Naive thymus-derived CD4-positive, alpha-beta T cell (primary cell): ENCODE results near the gene OR52M1. TPM values are rescaled to one million over a fixed set of nuclear protein-coding genes. Genes with fewer than 3 reads are reported as not detected.

ENCODE experiments used
- ATAC-seq: fragments of 150-1000 bp; cut with Tn5 transposase; 2 replicates; pipeline ENCODE4 v1.10.0; 2021; ENCODE audit warnings: mild to moderate bottlenecking, moderate library complexity
- CTCF ChIA-PET: fragments of 350-600 bp; sonication (Branson Sonifier 250); formaldehyde crosslinking; loops from one replicate; lab custom pipeline; 2021; ENCODE audit warnings: antibody characterized with exemption; lab: Charles Lee
- POLR2A ChIA-PET: fragments of 350-600 bp; sonication (Branson Sonifier 250); formaldehyde crosslinking; loops from one replicate; lab custom pipeline; 2021; ENCODE audit warnings: antibody characterized with exemption, inconsistent platforms; lab: Charles Lee
- DNase-seq, 9 donors: peaks; one replicate each; pipeline versions ENCODE4 v3.0.0 to v3.0.0-alpha.2; 2020 to 2022; ENCODE audit warnings: mixed read lengths in 1 of 9
- H3K27ac ChIP-seq: one replicate; pipeline ENCODE4 v1.7.0; 2013; ENCODE audit warnings: mild to moderate bottlenecking, low read depth, low read length, moderate library complexity
- H3K27me3 ChIP-seq, 2 donors: one replicate each; pipeline ENCODE4 v1.7.0; 2013; ENCODE audit warnings: low read length in 2 of 2, mild to moderate bottlenecking in 2 of 2, moderate library complexity in 2 of 2; ENCODE audit not compliant: control insufficient read depth in 2 of 2, insufficient read depth in 2 of 2
- H3K36me3 ChIP-seq, 3 experiments: 1 replicate in 2 of 3; 2 replicates in 1 of 3; pipeline ENCODE4 v1.7.0; 2013; ENCODE audit warnings: low read length in 3 of 3, mild to moderate bottlenecking in 3 of 3, moderate library complexity in 1 of 3; ENCODE audit not compliant: insufficient read depth in 3 of 3, control insufficient read depth in 2 of 3
- H3K4me1 ChIP-seq, 2 donors: one replicate each; pipeline ENCODE4 v1.7.0; 2013; ENCODE audit warnings: low read length in 2 of 2, mild to moderate bottlenecking in 2 of 2, moderate library complexity in 1 of 2; ENCODE audit not compliant: control insufficient read depth in 2 of 2, insufficient read depth in 2 of 2
- H3K4me3 ChIP-seq: 2 replicates; pipeline ENCODE4 v1.7.0; 2013; ENCODE audit warnings: mild to moderate bottlenecking, low read length
- H3K9me3 ChIP-seq, 3 experiments: 1 replicate in 2 of 3; 2 replicates in 1 of 3; pipeline ENCODE4 v1.7.0; 2013; ENCODE audit warnings: low read length in 3 of 3; ENCODE audit not compliant: control insufficient read depth in 2 of 3
- H3K27ac Mint-ChIP-seq, 9 donors: one replicate each; pipeline ENCODE4 v1.8.0; 2020 to 2022; ENCODE audit warnings: mixed read lengths in 9 of 9, mild to moderate bottlenecking in 8 of 9, moderate library complexity in 5 of 9, inconsistent platforms in 2 of 9
- H3K27me3 Mint-ChIP-seq, 5 donors: one replicate each; pipeline ENCODE4 v1.8.0; 2021 to 2022; ENCODE audit warnings: mixed read lengths in 5 of 5, mild to moderate bottlenecking in 1 of 5
- H3K36me3 Mint-ChIP-seq, 5 donors: one replicate each; pipeline ENCODE4 v1.8.0; 2020 to 2022; ENCODE audit warnings: mixed read lengths in 5 of 5, mild to moderate bottlenecking in 3 of 5, inconsistent platforms in 1 of 5
- H3K4me1 Mint-ChIP-seq, 7 donors: one replicate each; pipeline ENCODE4 v1.8.0; 2020 to 2022; ENCODE audit warnings: mixed read lengths in 7 of 7, mild to moderate bottlenecking in 3 of 7, inconsistent platforms in 1 of 7
- H3K4me3 Mint-ChIP-seq, 10 donors: one replicate each; pipeline ENCODE4 v1.8.0; 2020 to 2022; ENCODE audit warnings: mild to moderate bottlenecking in 10 of 10, mixed read lengths in 10 of 10, moderate library complexity in 6 of 10, inconsistent platforms in 2 of 10
- H3K9me3 Mint-ChIP-seq, 11 donors: one replicate each; pipeline ENCODE4 v1.8.0; 2020 to 2022; ENCODE audit warnings: mixed read lengths in 11 of 11, mild to moderate bottlenecking in 4 of 11, inconsistent platforms in 1 of 11, moderate library complexity in 1 of 11
- intact Hi-C, 2 donors: fragments of 100-400 bp; cut with micrococcal nuclease; formaldehyde crosslinking; loops; one replicate each; pipeline ENCODE4 v1.15.1; 2023
- polyA plus RNA-seq, 2 donors: library from polyadenylated mRNA; unstranded; fragments of 300-500 nt; fragmentation: Illumina TruSeq; gene quantifications; one replicate each; pipeline ENCODE4 v1.2.3, GENCODE V29; 2021
- total RNA-seq, 6 experiments: library from RNA in 5 of 6; stranded (reverse) in 5 of 6; gene quantifications; 1 replicate in 5 of 6; 2 replicates in 1 of 6; pipeline ENCODE4 v1.2.3 and lab custom pipeline; 2021 to 2026

OR52M1 gene
- total and polyA plus RNA-seq, 7 experiments from 2014 or later = not detected

DNA sequence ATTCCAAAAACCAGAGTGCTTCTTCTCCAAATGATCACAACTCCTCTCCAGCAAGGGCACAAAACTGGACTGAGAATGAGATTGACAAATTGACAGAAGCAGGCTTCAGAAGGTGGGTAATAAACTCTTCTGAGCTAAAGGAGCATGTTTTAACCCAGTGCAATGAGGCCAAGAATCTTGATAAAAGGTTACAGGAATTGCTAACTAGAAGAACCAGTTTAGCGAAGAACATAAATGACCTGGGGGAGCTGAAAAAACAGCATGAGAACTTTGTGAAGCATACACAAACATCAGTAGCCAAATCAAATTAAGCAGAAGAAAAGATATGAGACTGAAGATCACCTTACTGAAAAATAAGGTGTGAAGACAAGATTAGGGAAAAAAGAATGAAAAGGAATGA lies 15.5 kb downstream of the OR52M1 start:
- ATAC-seq = no peak
- Histone ChIP-seq H3K36me3 (no peaks in the 10 kb centered on the region), H3K27me3 (no peaks in the 10 kb centered on the region), H3K4me3 (no peak overlapping the region), H3K4me1 (no peaks in the 10 kb centered on the region), H3K9me3 (no peaks in the 10 kb centered on the region), H3K27ac (no peak overlapping the region)
- Mint-ChIP-seq H3K9me3 (peaks cover 0 to 21% (median 6%) of the 10 kb centered on the region in 11 donors), H3K36me3 (peaks cover 0 to 5% (median 0%) of the 10 kb centered on the region in 5 donors), H3K27ac (no peak overlapping the region), H3K4me3 (no peak overlapping the region), H3K4me1 (no peaks in the 10 kb centered on the region), H3K27me3 (peaks cover 6 to 24% (median 17%) of the 10 kb centered on the region in 5 donors)
- intact Hi-C loops = no loop called here
- ChIA-PET CTCF (no interaction called here), POLR2A (no interaction called here)
- DNase-seq = no peak

DNA sequence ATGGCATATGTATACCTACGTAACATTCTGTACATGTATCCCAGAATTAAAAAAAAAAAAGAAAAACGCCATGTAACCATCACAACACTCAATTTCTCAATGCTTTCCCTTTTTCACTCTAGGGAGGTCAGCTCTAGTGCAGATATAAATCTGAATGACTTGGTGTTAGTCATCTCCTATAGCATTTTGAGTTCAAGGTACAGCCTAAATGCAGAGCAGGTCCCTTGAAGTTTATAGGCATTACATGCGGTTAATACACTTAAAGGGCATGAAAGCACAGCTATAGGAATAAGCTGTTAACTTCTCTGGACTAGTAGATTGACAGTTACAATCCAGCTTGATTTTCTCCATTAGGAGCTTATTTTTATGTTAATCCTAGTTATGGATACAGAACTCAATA lies 20.4 kb downstream of the OR52M1 start:
- no peak for ATAC-seq
- H3K36me3 Mint-ChIP-seq = peaks cover 0 to 5% (median 0%) of the 10 kb centered on the region in 5 donors
- Histone ChIP-seq H3K27me3 (no peaks in the 10 kb centered on the region), H3K27ac (no peak overlapping the region), H3K4me1 (no peaks in the 10 kb centered on the region), H3K36me3 (no peaks in the 10 kb centered on the region), H3K4me3 (no peak overlapping the region), H3K9me3 (no peaks in the 10 kb centered on the region)
- intact Hi-C loops = no loop called here
- H3K4me3 Mint-ChIP-seq = no peak overlapping the region
- peaks cover 6 to 16% (median 6%) of the 10 kb centered on the region in 5 donors for H3K27me3 Mint-ChIP-seq
- ChIA-PET CTCF (no interaction called here), POLR2A (no interaction called here)
- H3K9me3 Mint-ChIP-seq = peaks cover 0 to 21% (median 6%) of the 10 kb centered on the region in 11 donors
- no peak overlapping the region for H3K27ac Mint-ChIP-seq
- no peak for DNase-seq
- no peaks in the 10 kb centered on the region for H3K4me1 Mint-ChIP-seq

DNA sequence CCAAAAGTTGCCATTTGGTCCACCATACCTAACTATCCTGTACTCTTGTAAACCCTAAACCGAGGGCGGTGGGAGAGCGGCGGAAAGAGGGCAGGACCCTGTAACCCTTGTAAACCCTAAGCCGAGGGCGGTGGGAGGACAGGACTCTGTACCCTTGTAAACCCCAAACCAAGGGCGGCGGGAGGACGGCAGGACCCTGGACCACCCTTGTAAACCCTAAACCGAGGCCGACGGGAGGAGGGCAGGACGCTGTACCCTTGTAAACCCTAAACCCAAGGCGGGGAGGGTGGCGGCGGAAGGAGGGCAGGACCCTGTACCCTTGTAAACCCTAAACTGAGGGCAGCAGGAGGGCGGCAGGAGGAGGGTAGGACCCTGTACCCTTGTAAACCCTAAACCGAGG lies 24.1 kb downstream of the OR52M1 start:
- Histone ChIP-seq H3K9me3 (no peaks in the 10 kb centered on the region), H3K27ac (no peak overlapping the region), H3K27me3 (no peaks in the 10 kb centered on the region), H3K4me3 (no peak overlapping the region), H3K4me1 (no peaks in the 10 kb centered on the region), H3K36me3 (no peaks in the 10 kb centered on the region)
- Mint-ChIP-seq H3K4me1 (no peaks in the 10 kb centered on the region), H3K27me3 (peaks cover 0 to 7% (median 3%) of the 10 kb centered on the region in 5 donors), H3K36me3 (no peaks in the 10 kb centered on the region), H3K4me3 (no peak overlapping the region), H3K27ac (no peak overlapping the region), H3K9me3 (peaks cover 0 to 6% (median 0%) of the 10 kb centered on the region in 11 donors)
- CTCF ChIA-PET = no interaction called here
- POLR2A ChIA-PET = no interaction called here
- DNase-seq (no peak), ATAC-seq (no peak)
- intact Hi-C loops = no loop called here

DNA sequence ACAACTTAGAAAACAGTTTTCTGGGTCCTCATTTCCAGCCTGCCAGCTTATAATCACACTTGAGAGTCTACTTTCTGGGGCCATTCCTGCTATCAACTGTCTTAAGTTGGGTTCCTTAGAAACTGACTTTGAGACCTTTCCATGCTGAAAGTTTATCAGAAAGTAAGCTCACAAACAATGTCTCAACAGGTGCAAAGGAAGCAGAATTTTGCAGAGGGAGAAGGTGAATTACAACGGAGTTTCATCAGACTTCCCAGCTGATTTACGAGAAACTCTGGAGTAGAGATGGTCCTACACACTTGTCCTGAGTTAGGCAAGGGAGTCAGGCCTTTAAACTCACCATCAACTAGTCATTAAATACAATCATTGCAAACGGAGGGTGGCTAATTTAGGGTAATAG lies 31.9 kb downstream of the OR52M1 start:
- intact Hi-C loops = no loop called here
- no peak for ATAC-seq
- CTCF ChIA-PET = no interaction called here

GRCh38 chr11:4577761-4578160 lies 32.8 kb downstream of the OR52M1 start:
- H3K4me1 ChIP-seq = no peaks in the 10 kb centered on the region
- Mint-ChIP-seq H3K27ac (no peak overlapping the region), H3K9me3 (peaks cover 0 to 5% (median 0%) of the 10 kb centered on the region in 11 donors), H3K4me3 (no peak overlapping the region), H3K36me3 (peaks cover 0 to 4% (median 0%) of the 10 kb centered on the region in 5 donors), H3K27me3 (peaks cover 8 to 50% (median 22%) of the 10 kb centered on the region in 5 donors), H3K4me1 (peaks cover 2 to 6% (median 5%) of the 10 kb centered on the region in 7 donors)
- H3K27me3 ChIP-seq = peaks cover 0 to 2% of the 10 kb centered on the region in 2 donors
- intact Hi-C loops = no loop called here
- ChIA-PET POLR2A (no interaction called here), CTCF (no interaction called here)
- H3K27ac ChIP-seq = no peak overlapping the region
- no peaks in the 10 kb centered on the region for H3K9me3 ChIP-seq
- ATAC-seq (no peak), DNase-seq (no peak)
- no peaks in the 10 kb centered on the region for H3K36me3 ChIP-seq
- no peak overlapping the region for H3K4me3 ChIP-seq

More for the DNA sequence above, 31.9 kb downstream of the OR52M1 start:
- Mint-ChIP-seq H3K27ac (no peak overlapping the region), H3K9me3 (peaks cover 0 to 5% (median 0%) of the 10 kb centered on the region in 11 donors), H3K36me3 (peaks cover 0 to 4% (median 0%) of the 10 kb centered on the region in 5 donors), H3K4me3 (no peak overlapping the region), H3K27me3 (peaks cover 3 to 47% (median 20%) of the 10 kb centered on the region in 5 donors), H3K4me1 (peaks cover 2 to 6% (median 5%) of the 10 kb centered on the region in 7 donors)
- no peaks in the 10 kb centered on the region for H3K4me1 ChIP-seq
- POLR2A ChIA-PET = no interaction called here
- no peak for DNase-seq
- no peak overlapping the region for H3K4me3 ChIP-seq
- H3K36me3 ChIP-seq = no peaks in the 10 kb centered on the region
- H3K27ac ChIP-seq = no peak overlapping the region
- no peaks in the 10 kb centered on the region for H3K9me3 ChIP-seq
- H3K27me3 ChIP-seq = peaks cover 0 to 2% of the 10 kb centered on the region in 2 donors

- intact Hi-C loops = no loop called here
- H3K27me3 Mint-ChIP-seq = peaks cover 13 to 59% (median 27%) of the 10 kb centered on the region in 5 donors
- Histone ChIP-seq H3K36me3 (no peaks in the 10 kb centered on the region), H3K9me3 (no peaks in the 10 kb centered on the region), H3K4me3 (no peak overlapping the region), H3K27ac (no peak overlapping the region), H3K4me1 (no peaks in the 10 kb centered on the region), H3K27me3 (peaks cover 0 to 2% of the 10 kb centered on the region in 2 donors)
- no peak overlapping the region for H3K27ac Mint-ChIP-seq
- H3K9me3 Mint-ChIP-seq = peaks cover 0 to 5% (median 0%) of the 10 kb centered on the region in 11 donors
- ChIA-PET POLR2A (no interaction called here), CTCF (no interaction called here)
- DNase-seq = no peak
- peaks cover 0 to 4% (median 0%) of the 10 kb centered on the region in 5 donors for H3K36me3 Mint-ChIP-seq
- ATAC-seq = no peak
- peaks cover 2 to 6% (median 5%) of the 10 kb centered on the region in 7 donors for H3K4me1 Mint-ChIP-seq
- no peak overlapping the region for H3K4me3 Mint-ChIP-seq
Observed at GRCh38 chr11:4578624-4579023, 33.6 kb downstream of the OR52M1 start.

GRCh38 chr11:4580124-4580523 lies 35.1 kb downstream of the OR52M1 start:
- H3K4me3 Mint-ChIP-seq = no peak overlapping the region

More at GRCh38 chr11:4580124-4580523, 35.1 kb downstream of the OR52M1 start:
- ATAC-seq (no peak), DNase-seq (no peak)
- ChIA-PET CTCF (no interaction called here), POLR2A (no interaction called here)
- H3K27me3 Mint-ChIP-seq = peaks cover 20 to 62% (median 25%) of the 10 kb centered on the region in 5 donors
- H3K4me1 Mint-ChIP-seq = peaks cover 2 to 6% (median 5%) of the 10 kb centered on the region in 7 donors
- H3K4me3 ChIP-seq = no peak overlapping the region
- intact Hi-C loops = no loop called here
- no peaks in the 10 kb centered on the region for H3K36me3 ChIP-seq
- peaks cover 0 to 2% of the 10 kb centered on the region in 2 donors for H3K27me3 ChIP-seq
- no peaks in the 10 kb centered on the region for H3K9me3 ChIP-seq
- H3K27ac Mint-ChIP-seq = no peak overlapping the region
- H3K9me3 Mint-ChIP-seq = peaks cover 0 to 5% (median 0%) of the 10 kb centered on the region in 11 donors
- H3K36me3 Mint-ChIP-seq = peaks cover 0 to 4% (median 0%) of the 10 kb centered on the region in 5 donors
- H3K27ac ChIP-seq = no peak overlapping the region
- no peaks in the 10 kb centered on the region for H3K4me1 ChIP-seq
